NCI-H446 treated with DMSO at 0.1 percent for 48 hours (cell line): ENCODE measurements around the gene NDC1.
"Not testable (repeated sequence)": the region's sequence is repeated elsewhere in the genome, so short reads cannot be mapped to it uniquely, and the experiment has no call there.

Experiments
- DNase-seq: peaks from one replicate; lab custom pipeline; 2025; lab: John Stamatoyannopoulos, UW

Gene NDC1

DNA sequence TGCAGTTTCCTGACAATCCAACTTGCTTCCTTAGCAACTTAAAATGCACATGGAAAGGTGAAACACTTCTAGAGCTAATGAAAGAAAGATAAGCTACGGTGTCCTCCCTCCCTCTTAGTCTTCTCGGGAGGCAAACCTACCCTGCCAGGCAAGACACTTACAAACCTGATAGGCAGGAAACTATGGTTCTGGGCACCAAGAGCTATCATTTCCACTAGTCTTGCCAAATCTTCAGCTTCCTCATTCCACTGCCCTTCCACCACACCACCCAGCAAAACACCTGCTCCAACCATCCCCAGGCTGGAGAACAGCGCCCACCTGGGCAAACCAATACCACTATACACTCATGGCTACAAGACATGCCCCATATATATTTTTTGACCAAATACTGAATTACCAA, 15.2 kb downstream of the NDC1 start:
- DNase-seq, result no peak

DNA sequence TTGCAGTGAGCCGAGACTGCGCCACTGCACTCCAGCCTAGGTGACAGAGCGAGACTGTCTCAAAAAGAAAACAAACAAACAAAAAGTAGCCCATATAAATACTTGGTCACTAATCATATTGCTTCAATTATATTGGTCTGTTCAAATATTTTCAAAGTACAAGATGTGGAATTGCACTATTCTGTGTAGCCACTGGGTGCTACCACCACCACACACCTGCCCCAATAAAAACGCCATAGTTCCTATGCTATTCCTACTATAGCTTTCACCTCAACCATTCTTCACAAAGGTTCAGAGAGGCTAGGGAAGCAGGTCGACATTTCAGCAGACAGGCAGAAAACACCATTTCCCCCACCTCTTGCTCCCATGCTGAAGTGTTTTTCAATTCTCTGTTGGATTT, 16.7 kb downstream of the NDC1 start:
- no peak for DNase-seq

- no peak for DNase-seq
Observed at GRCh38 chr1:53819387-53819786, 18.7 kb downstream of the NDC1 start.

DNA sequence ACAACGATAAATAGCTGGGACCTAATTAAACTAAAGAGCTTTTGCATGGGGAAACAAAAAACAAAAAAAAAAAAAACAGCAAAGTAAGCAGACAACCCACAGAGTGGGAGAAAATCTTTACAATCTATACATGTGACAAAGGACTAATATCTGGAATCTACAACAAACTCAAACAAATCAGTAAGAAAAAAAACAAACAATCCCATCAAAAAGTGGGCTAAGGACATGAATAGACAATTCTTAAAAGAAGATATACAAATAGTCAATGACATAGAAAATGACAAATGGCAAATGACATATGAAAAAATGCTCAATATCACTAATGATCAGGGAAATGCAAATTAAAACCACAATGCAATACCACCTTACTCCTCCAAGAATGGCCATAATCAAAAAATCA, 21.5 kb downstream of the NDC1 start:
- not testable (repeated sequence) for DNase-seq

- not testable (repeated sequence) for DNase-seq
Observed at GRCh38 chr1:53815484-53815883, 22.6 kb downstream of the NDC1 start.

DNA sequence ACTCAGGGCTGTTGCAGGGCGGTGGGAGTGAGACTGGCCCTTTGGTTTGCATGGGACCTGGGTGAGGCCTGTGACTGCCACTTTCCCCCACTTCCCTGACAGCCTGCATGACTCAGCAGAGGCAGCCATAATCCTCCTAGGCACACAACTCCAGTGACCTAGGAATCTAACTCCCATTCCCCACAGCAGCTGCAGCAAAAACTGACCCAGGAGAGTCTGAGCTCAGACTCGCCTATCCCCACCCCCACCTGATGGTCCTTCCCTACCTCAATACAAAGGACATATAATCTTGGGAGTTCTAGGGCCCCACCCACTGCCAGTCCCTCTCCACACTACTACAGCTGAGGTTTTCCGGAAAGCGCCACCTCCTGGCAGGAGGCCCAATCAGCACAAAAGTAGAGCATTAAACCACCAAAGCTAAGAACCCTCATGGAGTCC, 26.7 kb downstream of the NDC1 start:
- DNase-seq, result no peak

GRCh38 chr1:53810497-53810896, 27.6 kb downstream of the NDC1 start:
- DNase-seq, result no peak

DNA sequence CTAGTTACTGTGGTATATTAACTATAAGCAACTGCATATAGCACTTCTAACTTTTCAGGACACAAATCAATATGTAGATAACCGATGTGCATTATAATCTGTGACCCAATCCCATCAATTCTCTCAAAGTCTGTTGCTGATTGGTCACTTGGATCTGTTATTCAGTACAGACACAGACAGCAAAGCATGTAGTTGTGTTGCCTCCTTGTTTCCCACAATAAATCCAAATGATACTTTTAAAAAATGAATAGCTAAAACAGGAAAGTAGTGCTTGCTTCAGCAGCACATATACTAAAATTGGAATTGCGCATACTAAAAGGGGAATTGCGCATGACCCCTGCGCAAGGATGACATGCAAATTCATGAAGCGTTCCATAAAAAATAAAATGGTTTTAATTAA, 28.1 kb downstream of the NDC1 start:
- no peak for DNase-seq

- no peak for DNase-seq
Observed at GRCh38 chr1:53807916-53808315, 30.2 kb downstream of the NDC1 start.

DNA sequence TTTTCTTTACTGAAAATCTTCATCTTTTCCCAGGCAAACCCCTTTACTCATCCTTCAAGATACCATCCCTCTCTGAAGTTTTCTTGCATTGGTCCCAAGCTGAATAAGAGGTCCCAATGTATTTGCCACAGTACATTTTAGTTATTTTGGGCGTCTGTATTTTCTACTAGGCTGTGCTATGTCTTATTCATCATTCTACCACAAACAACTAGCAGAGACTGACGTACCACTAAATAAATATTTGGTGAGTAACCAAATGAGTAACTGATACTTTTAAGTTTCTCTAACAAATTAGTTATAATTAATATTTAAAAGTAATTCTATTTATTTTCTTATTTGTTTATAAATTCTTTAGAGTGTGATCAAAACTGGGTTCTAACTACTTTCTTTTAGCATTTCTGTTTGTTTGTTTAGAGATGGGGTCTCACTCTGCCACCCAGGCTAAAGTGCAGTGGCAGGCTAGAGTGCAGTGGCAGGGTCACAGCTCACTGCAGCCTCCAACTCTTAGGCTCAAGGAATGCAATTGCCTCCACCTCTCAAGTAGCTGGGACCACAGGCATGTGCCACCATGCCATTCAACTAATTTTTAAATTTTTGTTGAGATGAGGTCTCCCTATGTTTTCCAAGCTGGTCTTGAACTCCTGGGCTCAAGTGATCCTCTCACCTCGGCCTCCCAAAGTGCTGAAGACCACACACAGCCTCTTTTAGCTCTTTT, 33.1 kb downstream of the NDC1 start:
- no peak for DNase-seq

- no peak for DNase-seq
Observed at GRCh38 chr1:53804181-53804580, 33.9 kb downstream of the NDC1 start.

DNA sequence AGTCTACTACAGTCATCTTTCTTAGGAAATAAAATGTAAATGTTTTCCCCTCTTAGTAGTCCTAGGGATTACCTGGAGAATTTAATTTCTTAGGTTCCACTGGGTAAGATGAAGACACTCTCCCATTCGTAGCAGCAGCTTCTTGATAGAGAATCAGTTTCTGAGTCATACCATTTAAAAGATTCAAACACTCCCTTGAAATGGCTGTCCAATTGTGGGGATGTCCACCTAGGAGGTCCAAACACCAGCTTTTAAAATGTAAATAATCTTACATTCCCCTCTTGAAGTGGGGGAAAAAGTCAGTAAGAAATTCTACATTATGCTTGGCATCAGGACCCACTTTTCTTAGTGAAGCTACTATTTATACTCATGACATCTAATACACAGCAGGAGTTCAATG, 37.5 kb downstream of the NDC1 start:
- no peak for DNase-seq

DNA sequence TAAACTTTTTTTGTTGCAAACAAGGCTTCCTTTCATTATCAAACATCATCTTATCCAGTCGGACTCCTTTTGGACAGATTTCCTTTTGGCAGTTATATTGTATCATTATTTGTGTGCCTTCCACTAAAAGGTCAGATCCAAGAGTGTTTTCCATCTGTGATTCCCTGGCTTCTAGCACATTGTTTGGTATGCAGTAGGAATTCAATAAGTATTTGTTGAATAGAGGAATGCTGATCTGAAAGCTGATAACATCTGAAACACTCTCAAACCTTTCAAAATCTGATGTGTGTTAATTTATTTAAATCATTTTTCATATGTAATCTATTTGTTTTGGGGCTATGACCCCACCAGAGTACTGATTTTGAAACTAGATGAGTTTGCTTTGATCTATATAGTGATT, 39.0 kb downstream of the NDC1 start:
- no peak for DNase-seq

- DNase-seq, result no peak
Observed at GRCh38 chr1:53792806-53793205, 45.3 kb downstream of the NDC1 start.

GRCh38 chr1:53787655-53788054, 50.4 kb downstream of the NDC1 start:
- no peak for DNase-seq

- no peak for DNase-seq
Observed at GRCh38 chr1:53783056-53783455, 55.0 kb downstream of the NDC1 start.

GRCh38 chr1:53781654-53782053, 56.4 kb downstream of the NDC1 start:
- no peak for DNase-seq

DNA sequence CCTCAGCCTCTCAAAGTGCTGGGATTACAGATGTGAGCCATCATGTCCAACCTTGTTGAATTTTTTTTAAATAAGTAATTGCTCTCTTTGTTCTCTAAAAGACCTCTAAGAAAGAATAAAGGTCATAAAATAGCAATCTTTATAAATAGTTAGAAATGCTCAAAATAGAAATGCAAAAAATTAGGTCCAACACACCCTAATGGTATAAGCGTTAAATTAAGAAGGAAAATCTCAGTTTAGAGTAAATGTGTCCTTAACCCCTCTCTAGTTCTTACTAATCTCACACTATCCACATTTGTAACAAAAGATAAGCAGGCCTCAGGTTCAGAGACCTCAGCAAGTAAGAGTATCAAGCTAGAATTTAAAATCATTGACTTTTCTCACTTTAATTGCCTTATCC, 60.8 kb downstream of the NDC1 start:
- no peak for DNase-seq

- DNase-seq, result no peak
Observed at GRCh38 chr1:53771648-53772047, 66.4 kb downstream of the NDC1 start.

DNA sequence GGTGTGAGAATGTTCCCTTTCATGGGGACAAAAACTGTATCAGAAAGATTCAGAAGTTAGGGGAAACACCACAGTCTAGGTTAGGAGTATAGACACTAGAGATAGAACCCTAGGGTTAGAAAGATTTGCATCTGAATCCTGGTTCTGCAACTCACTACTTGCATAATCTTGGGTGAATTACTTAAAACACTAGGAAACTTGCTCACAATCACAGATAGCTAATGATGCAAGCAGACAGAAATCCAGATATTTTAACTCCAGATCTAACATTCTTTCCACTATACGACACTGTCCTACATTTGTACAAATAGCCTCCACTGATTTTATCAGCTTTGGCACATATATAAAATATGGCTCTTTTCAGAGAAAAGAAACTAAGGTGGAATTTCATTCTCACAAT, 68.3 kb downstream of the NDC1 start:
- no peak for DNase-seq

DNA sequence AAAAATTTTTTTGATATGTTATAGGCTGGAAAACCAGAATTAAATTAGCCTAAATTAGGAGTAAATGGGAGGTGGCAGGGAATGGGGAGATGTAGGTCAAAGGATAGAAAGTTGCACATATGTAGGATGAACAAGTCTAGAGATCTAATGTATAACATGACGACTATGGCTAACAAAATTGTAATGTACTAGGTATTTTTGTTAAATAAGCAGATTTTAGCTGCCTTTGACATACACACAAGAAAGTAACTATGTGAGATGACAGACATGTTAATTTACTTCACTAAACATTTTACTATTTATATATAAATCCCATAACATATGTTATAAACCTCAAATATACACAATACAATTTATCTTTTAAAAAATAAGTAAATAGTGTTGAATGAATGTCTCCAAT, 68.9 kb downstream of the NDC1 start:
- DNase-seq, result no peak

DNA sequence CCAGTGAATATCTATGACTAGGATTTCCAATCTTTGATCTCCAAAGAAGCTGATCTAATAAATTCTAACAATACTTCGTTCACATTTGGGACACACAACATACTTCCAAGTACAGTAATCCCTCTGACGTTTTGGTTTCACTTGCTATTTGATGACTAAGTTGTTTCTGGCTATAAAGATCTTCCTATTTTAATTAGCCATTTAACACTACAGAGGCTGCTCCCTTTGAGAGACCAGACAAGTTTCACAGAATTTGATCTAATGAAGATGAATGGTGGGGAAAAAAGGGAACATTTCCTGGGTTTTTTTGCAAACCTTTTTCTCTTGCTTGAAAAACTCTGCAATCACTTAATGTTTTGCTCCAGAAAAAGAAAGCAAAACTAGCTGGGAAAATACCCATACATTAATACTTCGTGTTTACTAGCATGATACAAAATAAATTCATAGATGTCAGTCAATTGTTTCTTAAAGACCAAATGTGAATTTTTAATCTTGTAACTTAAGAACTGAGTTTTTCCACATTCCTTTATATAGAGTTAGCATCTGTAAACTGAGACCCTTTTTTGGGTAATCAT, 71.2 kb downstream of the NDC1 start:
- DNase-seq, result no peak

GRCh38 chr1:53766194-53766742, 71.8 kb downstream of the NDC1 start:
- no peak for DNase-seq

DNA sequence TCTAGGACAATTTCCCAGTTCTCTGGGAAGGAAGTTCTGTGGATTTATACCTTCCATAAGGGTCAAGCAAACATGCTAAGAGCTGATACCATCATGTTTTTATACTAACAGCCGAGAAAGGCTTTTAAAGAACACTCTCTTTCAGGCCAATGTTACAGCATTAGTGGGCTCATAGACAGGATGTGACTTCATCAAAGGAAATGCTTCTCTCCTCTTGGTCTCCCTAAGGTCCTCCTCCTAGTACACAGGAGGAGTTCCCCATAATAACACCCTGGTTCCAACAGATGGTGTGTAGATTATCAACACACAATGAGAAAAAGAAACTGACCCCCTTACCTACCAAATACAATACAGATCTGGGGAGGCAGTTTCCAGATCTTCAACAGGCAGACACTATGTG, 72.4 kb downstream of the NDC1 start:
- DNase-seq, result no peak
